ENCODE data around the gene OR4C11. TPM values are rescaled to one million over a fixed set of nuclear protein-coding genes. Genes with fewer than 3 reads are reported as not detected.

The OR4C11 gene, protein sequence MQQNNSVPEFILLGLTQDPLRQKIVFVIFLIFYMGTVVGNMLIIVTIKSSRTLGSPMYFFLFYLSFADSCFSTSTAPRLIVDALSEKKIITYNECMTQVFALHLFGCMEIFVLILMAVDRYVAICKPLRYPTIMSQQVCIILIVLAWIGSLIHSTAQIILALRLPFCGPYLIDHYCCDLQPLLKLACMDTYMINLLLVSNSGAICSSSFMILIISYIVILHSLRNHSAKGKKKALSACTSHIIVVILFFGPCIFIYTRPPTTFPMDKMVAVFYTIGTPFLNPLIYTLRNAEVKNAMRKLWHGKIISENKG
- not detected in 2 replicates for total RNA-seq (2021)
- not detected for Bru-seq, nascent RNA
- BruChase-seq, experiment 1, labeled RNA remaining after a 2-hour chase = not detected
- BruChase-seq, experiment 2, labeled RNA remaining after a 6-hour chase = not detected
- long read RNA-seq = 0 reads

DNA sequence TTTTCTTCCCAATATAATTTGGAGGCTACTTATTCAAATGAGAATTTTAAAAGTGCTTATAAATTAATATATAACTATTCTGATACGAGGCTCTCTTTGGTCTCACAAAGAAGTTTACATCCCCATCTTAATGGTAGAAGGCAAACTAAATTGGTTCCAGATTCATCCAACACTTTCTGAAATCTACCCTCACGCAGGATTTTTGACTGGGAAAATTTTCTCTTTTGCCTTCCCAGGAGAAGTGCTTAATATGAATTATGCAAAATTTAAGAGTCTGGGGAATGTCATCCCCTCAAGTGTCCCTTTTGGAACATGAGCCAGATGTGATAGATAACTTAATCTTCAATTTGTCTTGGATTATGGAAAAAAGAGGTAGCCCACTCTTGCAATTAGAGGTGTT is at the start of gene OR4C11:
OR4C11 (minus strand) TSS at position 101 of the 400 bp plus-strand sequence. CDS start 3,272 bp downstream, outside the sequence.
- Histone ChIP-seq H3K4me1 (ENCODE audit: insufficient read depth, low read length, poor library complexity, severe bottlenecking) (no peaks in the 10 kb centered on the region), H3K36me3 (ENCODE audit: insufficient read depth, low read length, poor library complexity, severe bottlenecking) (no peaks in the 10 kb centered on the region), H3K27ac (ENCODE audit: low read depth, low read length, poor library complexity, severe bottlenecking) (no peak within 1 kb of the TSS), H3K27me3 (replicated peaks; ENCODE audit: insufficient read depth, low read depth, low read length, poor library complexity) (no peaks in the 10 kb centered on the region), H3K9me3 (ENCODE audit: low read depth, low read length, poor library complexity, severe bottlenecking) (peaks cover 5% of the 10 kb centered on the region), H3K4me3 (ENCODE audit: low read depth, low read length, poor library complexity, severe bottlenecking) (no peak within 1 kb of the TSS)
- ChIA-PET POLR2A (ENCODE audit: low non-redundant PET) (no interaction called here), CTCF (no interaction called here)
- TF ChIP-seq, protein P1, sequence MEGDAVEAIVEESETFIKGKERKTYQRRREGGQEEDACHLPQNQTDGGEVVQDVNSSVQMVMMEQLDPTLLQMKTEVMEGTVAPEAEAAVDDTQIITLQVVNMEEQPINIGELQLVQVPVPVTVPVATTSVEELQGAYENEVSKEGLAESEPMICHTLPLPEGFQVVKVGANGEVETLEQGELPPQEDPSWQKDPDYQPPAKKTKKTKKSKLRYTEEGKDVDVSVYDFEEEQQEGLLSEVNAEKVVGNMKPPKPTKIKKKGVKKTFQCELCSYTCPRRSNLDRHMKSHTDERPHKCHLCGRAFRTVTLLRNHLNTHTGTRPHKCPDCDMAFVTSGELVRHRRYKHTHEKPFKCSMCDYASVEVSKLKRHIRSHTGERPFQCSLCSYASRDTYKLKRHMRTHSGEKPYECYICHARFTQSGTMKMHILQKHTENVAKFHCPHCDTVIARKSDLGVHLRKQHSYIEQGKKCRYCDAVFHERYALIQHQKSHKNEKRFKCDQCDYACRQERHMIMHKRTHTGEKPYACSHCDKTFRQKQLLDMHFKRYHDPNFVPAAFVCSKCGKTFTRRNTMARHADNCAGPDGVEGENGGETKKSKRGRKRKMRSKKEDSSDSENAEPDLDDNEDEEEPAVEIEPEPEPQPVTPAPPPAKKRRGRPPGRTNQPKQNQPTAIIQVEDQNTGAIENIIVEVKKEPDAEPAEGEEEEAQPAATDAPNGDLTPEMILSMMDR (conservative IDR thresholded peaks at IDR 0.05; ENCODE audit: low read depth, low read length) = no peak
- TF ChIP-seq EZH2 (IDR thresholded peaks at IDR 0.05; ENCODE audit: borderline replicate concordance, low read depth, low read length, poor library complexity, severe bottlenecking) = no peak
- intact Hi-C loops (cut with micrococcal nuclease; ENCODE audit: unreplicated experiment) = no loop called here
- DNase-seq (ENCODE audit: low spot score) = no peak
- no TSS peak for BruUV-seq (replicated peaks)

DNA sequence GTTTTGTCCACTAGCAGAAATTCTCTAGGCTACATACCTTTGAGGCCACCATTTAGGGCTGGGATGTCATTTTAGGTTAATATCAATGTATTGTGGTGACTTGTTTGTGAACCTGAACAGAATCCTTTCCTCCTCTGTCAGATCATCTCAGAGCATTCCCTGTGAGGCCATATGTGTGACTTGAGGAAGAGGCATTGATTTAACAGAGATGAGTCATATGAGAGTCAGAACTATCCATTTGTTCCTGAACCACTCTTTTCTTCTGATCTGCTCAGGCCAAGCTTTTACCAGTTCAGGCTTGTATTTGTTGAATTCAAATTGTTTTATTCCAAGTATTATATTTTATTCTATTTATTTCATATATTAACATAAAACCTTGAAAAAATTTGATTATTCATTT is 47.7 kb upstream of the OR4C11 start:
- POLR2A ChIA-PET (ENCODE audit: low non-redundant PET) = no interaction called here
- no peak for DNase-seq (ENCODE audit: low spot score)
- intact Hi-C loops (cut with micrococcal nuclease; ENCODE audit: unreplicated experiment) = no loop called here
- Histone ChIP-seq H3K27me3 (replicated peaks; ENCODE audit: insufficient read depth, low read depth, low read length, poor library complexity) (no peaks in the 10 kb centered on the region), H3K4me1 (ENCODE audit: insufficient read depth, low read length, poor library complexity, severe bottlenecking) (no peaks in the 10 kb centered on the region), H3K4me3 (ENCODE audit: low read depth, low read length, poor library complexity, severe bottlenecking) (no peak overlapping the region), H3K9me3 (ENCODE audit: low read depth, low read length, poor library complexity, severe bottlenecking) (no peaks in the 10 kb centered on the region), H3K27ac (ENCODE audit: low read depth, low read length, poor library complexity, severe bottlenecking) (no peak overlapping the region), H3K36me3 (ENCODE audit: insufficient read depth, low read length, poor library complexity, severe bottlenecking) (no peaks in the 10 kb centered on the region)
- CTCF ChIA-PET = no interaction called here
- no peak for TF ChIP-seq EZH2 (IDR thresholded peaks at IDR 0.05; ENCODE audit: borderline replicate concordance, low read depth, low read length, poor library complexity, severe bottlenecking)
- TF ChIP-seq, protein P1 (conservative IDR thresholded peaks at IDR 0.05; ENCODE audit: low read depth, low read length) = no peak
- BruUV-seq (replicated peaks) = no TSS peak

DNA sequence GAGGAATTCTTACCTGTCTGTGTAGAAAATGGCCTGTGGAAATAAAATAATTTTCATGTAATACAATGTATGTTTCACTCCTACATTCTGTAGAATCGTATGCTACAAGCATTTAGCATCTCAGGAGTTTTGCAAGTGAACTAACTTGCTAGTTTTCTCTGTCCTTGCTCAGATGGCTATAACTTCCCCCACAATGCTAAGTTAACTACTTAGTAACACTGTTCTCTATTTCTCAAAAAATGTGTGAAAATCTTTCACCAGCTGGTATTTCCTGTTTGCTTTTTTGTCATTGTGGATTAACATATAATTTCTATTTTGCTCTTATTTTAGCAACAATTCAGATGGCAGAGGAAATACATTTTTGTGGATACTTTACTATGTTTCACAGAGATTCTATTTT is 45.1 kb upstream of the OR4C11 start:
- Histone ChIP-seq H3K27me3 (replicated peaks; ENCODE audit: insufficient read depth, low read depth, low read length, poor library complexity) (no peaks in the 10 kb centered on the region), H3K36me3 (ENCODE audit: insufficient read depth, low read length, poor library complexity, severe bottlenecking) (no peaks in the 10 kb centered on the region), H3K4me1 (ENCODE audit: insufficient read depth, low read length, poor library complexity, severe bottlenecking) (no peaks in the 10 kb centered on the region), H3K4me3 (ENCODE audit: low read depth, low read length, poor library complexity, severe bottlenecking) (no peak overlapping the region), H3K27ac (ENCODE audit: low read depth, low read length, poor library complexity, severe bottlenecking) (no peak overlapping the region), H3K9me3 (ENCODE audit: low read depth, low read length, poor library complexity, severe bottlenecking) (no peaks in the 10 kb centered on the region)
- intact Hi-C loops (cut with micrococcal nuclease; ENCODE audit: unreplicated experiment) = no loop called here
- ChIA-PET CTCF (no interaction called here), POLR2A (ENCODE audit: low non-redundant PET) (no interaction called here)
- TF ChIP-seq, protein P1 (conservative IDR thresholded peaks at IDR 0.05; ENCODE audit: low read depth, low read length) = no peak
- no peak for TF ChIP-seq EZH2 (IDR thresholded peaks at IDR 0.05; ENCODE audit: borderline replicate concordance, low read depth, low read length, poor library complexity, severe bottlenecking)
- BruUV-seq (replicated peaks) = no TSS peak
- no peak for DNase-seq (ENCODE audit: low spot score)

All from A673 (cell line).